ENCODE measurements around the gene MTTP.

Gene MTTP

DNA sequence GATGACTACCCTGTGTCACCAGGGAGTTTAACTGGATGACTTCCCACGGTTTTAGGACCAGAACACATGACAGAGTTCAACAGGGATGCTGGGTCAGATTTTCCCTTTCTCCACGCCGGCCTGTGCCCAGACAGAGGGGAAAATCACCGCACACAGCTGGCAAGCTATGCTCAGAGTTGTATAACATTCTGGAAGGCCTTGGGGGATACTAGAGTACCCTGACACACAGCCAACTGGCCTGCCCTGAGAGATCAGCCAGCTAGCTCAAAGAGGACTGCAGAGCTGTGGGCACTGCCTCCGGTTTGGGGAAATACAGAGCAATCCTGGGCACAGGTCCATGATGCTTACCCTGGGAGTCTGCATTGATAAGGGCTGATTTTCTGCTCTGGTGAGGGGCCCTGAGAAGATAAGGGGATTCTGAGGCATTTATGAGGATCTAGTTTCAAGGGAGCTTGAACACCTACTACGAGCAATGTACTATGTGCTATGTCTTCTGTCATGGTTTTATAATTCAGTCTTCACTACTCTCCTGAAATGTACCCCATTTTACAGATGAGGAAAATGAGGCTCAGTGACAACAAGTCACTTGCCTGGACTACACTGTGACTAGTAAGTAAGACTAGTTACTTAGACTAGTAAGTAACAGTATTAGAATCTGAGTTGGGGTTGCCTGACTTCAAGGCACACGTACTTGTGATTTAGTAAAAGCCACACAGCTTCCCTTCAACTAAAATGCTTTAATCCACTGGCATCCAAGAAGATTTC lies 68.3 kb downstream of the MTTP start:
- no peak for DNase-seq

DNA sequence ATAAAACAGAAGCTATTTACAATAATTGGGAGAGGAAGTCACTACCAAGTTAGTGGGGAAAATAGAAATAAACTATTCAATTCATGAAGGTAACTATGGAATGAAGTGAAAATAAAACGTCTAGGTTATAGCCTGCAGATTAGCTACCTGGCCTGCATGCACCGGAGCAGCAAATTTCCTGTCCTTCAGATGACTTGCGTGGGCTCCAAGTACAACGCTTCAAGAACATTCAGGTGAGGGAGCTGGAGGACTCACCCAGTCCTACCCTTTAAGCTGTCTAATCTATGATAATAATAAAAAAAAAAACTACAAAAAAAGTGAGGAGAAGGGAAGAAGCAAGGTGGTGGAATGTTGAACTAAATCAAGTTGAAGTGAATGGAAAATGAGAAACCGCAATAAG lies 69.8 kb downstream of the MTTP start:
- no peak for DNase-seq

DNA sequence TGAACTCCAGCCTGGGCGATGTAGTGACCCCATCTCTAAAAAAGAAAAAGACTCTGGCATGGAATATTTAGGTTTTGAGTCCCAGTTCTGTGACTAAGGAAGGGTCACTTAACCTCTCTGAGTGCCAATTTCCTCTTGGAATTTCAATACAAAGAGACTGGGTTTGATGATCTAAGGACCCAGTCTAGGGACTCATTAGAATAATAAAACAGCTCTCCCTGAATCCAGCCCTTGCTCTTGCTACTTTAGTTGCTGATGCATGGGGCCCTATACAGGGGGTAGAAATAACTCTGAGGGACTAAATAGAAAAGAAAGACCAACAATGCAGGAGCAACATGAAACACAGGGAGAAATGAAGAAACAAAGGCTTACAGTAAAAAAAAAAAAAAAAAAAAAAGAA lies 70.4 kb downstream of the MTTP start:
- DNase-seq: no peak

DNA sequence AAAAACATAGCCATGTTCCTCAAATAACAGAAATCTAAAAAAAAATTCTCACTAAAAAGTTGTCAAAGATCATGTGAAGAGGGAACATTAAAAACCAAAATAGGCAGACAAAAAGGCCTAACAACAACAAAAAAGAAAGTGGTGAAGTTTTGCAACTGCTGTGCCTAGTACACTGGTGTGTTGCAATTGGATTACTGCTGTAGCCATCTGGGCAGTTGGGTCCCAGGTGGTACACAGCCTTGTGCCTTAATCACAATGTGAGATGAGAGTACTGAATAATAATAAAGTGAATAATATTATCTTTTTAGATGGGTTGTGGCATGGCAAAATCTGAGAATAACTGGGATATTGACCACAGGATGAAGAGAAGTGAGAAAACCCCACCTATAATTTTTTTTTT lies 71.0 kb downstream of the MTTP start:
- DNase-seq: no peak

DNA sequence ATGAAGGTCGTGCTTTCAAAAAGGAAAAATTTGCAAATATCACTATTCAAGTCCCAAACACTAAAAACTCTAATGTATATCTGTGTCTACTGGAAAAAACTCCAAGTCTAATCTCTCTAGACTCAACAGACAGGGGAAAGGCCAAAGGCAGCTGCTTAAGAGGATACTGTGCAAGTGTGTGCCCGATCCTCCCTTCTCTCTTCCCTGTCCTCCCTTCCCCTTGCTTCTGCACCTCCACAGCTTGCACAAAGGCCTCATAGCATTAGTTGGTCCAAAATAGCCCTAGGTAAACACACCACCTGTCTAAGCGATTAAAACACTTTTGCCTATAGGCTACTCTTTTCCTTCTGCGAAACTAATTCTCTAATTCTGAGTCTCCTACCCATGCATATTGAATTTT lies 72.4 kb downstream of the MTTP start:
- no peak for DNase-seq

DNA sequence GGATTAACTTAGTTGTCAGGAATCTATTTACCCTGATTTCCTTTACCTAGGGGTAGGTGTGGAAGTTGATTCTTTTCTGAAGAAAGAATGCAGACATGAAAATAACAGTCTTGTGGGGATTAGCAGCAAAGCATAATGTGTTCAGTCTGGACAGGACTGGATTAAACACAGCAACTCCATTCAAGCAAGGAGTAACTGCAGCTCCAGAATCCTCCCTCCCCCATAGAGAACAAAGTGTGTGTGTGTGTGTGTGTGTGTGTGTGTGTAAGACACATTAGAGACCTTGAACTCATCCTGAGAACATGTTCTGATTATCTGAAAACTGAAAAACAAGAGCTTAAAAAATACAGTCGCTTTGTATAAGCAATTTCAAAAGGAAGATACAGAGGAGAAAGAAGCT lies 73.7 kb downstream of the MTTP start:
- DNase-seq: no peak

DNA sequence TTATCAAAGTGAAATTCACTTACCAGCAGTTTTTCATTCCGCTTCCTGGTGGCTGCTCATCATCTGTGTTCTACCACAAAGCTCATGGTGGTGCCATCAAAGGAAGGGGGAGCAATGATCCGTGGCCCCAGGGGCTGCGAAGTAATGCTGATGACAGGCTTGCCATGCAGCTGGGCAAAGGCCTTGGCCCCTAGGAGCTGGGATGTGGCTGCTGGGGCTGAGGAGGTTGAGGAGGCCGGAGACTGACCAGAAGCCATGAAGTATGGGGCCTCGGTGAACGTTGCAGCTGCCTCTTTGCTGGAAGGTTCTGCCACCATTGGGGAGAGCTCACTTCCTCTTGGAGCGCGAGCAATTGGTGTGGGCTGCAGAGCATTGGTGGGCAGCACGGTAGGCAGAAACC lies 74.6 kb downstream of the MTTP start:
- no peak for DNase-seq

DNA sequence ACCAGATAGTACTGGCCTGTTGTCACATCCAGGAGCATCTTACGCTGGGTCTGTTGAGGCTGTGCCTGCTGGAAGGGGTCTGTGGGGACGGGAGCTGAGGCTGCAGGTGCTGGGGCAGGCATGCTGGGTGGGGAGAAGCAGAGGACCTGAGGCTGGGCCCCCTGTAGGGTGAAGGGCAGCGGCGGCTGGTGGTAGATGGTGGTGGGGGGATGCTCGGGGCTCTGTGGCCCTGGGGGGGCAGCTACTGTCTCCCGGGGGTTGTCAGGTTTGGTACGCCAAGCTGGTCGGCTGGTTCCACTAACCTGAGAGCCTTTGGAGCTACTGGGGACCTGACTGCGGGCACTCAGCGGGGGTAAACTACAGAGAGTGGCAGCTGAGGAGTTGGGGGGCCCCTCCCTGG lies 75.2 kb downstream of the MTTP start:
- no peak for DNase-seq

DNA sequence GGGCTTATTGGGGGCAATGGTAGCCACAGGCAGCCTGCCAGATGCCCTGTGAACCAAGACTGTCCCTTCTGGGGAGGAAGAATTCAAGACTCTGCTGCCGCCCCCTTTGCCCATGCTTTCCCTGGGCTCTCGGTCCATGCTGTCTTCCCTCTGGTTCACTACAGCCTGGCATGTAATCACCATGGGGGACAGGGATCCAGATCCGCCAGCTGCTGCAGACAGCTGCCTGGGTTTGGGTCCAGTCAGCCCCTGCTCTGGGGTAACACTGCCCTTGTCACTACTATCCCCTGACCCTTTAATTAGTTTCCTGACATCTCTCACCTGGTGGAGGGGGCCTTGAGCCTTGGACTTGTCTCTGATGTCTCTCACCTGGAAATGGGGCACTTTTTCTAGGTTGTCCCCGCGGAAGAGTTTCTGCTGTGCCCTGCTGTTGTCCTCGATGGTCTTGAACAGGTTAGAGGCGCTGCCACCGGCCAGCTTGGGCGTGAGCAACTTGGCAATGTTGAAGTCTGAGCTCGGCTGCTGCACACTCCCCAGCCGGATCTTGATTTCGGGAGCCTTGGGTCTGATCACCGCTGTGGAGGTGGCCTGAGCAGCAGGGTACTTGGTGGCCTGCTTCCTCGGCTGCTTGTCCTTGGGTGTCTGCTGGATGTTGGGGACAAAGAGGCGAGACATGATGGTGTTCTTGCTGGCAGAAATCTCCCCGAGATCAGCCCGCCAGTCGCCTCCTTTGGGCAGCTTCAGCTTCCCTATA lies 76.6 kb downstream of the MTTP start:
- DNase-seq: no peak

DNA sequence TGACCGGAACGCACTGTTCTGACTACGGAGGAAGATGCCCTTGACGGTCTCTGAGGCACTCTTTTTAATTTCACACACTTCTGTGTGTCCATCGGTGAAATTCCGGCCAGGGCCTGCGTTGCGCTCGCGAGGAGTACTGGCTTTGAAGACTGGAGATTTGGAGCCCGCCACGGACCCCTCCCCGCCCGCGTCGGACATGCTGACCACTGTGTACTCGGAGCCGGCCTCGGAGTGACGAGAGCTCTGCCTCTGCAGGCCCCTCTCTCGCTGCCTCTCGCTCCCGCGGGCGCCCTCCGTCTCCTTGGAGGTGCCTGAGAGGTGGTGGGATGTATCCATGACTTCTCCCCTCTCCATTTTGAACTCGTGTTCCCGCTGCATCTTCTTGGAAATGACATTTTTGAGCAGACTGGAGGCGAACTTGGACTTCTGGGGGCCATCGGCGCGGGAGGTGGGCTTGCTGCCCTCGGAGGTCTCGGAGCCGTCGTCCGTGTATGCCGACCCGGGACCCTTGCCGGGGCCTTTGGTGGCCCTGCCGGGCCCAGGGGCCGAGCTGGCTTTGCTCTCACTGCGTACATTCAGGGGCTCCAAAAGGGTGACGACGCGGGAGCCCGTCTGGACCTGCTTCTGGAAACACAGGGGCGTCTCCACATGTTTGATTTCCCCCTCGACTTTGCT lies 77.3 kb downstream of the MTTP start:
- DNase-seq: no peak

DNA sequence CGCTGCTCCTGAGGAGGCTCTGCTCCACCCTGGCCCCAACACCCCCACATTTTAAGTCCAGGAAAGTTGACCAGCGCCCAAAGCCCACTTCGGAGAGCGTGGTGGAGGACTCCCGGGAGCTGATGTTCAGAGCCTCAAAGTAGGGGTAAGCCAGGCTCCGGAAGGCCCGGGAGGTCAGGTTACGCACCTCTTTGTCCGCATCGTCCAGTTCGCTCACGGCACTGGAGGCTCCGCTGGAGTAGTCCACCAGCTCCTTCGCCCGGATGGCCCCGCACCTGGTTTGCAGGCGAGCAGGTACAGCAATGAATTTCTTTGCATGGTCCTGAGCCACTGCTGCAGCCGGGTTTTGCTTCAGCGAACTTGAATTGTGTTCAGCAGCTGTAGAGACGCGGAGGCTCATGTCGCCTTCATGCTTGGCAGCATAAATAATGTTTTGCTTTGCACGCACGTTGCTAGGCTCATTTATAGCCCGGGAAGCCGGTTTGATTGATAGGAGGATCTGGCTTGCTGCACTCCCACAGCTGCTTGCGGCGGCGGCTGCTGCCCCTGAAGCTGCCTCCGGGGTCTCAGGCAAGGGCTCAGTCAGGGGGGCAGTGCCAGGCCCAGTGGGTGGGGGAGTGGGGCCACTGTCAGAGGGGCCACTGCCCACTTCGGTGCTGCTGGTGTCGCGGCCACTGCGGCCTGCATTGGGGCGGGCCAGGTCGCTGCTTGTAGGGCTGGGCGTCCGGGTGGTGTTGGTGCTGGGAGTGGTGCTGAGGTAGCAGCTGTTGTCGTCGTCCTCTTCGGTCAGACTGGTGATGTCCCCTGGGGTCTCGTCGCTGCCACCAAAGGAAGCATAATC lies 78.2 kb downstream of the MTTP start:
- no peak for DNase-seq

DNA sequence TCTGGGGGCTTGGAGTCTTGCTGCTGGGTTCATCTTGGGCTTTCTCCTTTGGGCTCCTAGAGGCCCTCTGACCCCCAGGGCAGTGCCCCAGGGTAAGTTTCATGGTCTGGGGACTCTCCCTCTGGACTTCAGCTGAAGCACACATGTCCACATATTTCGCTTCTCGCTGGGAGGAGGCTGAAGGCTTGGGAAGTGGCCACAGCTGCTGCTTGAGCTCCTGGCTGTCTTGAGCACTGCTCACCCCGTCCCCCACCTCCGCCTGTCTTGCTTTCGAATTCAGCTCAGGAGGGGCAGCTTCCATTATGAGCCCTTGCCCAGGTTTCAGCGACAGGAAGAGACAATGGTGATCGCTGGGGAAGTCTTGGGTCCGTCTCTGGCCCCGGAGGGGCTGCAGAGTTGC lies 79.3 kb downstream of the MTTP start:
- no peak for DNase-seq

DNA sequence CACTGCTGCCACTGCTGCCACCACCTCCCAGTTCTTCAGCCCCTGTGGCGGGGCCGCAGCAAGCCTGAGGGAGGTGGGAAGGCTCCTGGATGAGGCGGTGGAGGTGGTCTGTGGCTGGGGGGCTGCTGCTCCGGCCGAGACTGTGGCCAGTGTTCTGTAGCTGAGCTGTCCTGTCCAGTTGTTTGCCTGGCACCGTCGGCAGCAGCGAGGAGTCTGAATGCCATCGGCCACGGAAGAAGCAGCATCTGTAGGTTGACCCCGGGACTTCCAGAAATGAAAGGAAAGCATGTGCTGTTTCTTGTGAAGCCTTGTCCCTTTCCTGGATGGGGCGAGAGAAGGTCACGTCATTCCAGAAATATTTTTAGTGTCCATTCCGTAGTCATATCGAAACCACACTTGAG lies 79.7 kb downstream of the MTTP start:
- DNase-seq: no peak

DNA sequence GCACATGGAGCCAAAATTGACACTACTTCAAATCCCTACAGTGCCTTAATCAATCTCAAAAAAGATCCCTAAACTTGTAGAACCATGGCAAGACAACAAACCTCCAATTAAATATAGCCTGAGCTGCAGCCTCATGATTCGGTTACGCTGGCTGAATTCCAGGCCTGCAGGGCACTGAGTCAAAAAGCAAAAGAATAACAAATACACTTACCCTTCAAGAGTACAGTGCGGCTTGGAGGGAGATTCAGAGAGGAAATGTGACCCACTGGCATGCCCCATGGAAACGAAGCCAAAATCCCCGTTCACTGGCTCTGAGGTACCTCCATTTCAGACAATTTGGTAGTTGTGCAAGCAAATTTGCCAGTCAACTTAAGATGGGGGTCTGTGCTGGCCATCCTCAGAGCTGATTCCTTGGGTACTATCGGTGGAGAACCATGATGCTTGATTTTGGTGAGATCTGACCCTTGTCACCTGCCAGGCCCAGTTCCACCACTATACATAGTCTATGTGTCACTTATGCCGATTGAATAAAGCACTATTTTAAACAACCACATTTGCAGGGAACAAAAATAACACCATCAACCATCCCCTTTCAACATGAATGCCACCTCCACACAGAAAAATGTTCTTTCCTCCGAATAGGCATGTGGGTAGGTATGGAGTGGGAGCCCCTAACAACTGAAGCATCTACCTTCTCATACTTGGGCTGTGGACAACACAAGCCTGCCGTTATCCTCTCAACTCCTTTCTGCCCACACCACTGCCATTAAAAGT lies 80.9 kb downstream of the MTTP start:
- DNase-seq: peak; percentile 27

DNA sequence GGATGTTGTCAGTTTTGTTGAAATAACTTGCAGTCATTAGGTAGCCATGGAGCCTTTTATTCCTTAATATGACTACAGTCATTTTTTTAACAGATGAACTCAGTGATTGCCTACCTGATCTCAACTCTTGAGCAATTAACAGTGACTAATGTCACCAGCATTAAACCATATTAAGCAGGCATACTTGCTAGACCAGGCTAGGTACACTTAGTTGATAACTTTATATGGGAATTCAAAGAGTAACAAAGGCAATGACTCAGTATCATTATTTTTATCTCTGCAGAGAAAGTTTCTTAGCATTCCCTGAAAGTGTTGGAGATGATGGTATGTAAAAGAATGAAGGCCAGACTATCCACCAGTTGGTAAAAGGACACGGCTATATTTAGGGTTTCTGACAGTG lies 83.2 kb downstream of the MTTP start, which contains the start of gene C4orf54:
C4orf54 (minus strand) TSS at position 31 of the 400 bp plus-strand sequence. CDS start 3,180 bp downstream, outside the sequence.
- peak; percentile 12 for DNase-seq

DNA sequence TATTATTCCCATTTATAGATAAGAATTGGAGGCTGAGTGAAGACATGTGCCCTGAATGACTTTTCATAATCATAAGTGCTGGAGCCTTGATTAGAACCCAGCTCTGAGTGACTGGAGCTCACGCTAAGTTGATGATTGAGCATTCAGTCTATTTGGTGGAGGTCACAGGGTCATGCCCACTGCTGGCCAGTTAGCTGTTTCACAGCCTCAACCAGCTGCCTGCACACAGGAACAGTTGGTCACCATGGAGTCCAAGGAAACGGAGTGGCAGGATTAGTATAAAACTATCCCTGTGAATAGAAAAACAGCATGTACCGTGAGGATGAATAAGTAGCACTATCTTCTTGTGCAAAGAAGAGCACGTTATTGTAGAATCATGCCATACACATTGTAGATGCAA lies 84.0 kb downstream of the MTTP start:
- no peak for DNase-seq

DNA sequence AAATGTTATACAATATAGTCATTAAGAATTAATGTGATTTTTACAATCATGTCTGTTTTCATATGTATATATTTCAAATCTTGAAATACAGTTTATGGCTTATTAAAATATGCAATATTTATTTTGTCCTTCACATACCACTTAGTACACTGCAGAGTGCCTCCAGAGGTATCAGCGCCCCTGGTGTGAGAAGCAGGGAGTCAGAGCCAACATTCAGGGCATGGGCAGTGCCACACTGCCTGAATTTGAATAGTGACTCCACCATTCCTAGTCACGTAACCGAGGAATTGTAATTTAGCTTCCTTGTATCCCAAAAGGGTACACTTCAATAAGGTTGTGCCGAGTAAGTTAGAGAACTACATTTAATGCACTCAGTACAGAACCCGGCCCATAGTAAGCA lies 87.3 kb downstream of the MTTP start:
- no peak for DNase-seq

DNA sequence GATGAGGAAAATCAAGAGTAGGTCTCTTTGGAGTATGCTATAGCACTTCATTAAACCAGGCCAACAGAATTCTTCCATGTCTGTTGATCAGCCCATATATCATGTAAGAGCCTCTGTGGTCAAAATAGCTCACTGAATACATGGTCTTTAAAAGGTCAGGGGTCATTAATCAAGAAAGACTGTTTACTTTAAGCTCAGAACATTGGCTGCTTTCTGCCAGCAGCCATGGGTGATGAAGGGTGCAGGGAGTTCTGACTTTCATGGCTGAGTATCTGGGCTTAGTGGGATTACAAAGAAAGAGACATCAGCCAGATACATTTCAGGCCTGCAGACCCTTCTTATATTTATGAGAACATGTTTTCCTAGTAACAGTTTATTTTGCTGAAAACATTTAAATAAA lies 90.1 kb downstream of the MTTP start:
- peak; percentile 10 for DNase-seq

DNA sequence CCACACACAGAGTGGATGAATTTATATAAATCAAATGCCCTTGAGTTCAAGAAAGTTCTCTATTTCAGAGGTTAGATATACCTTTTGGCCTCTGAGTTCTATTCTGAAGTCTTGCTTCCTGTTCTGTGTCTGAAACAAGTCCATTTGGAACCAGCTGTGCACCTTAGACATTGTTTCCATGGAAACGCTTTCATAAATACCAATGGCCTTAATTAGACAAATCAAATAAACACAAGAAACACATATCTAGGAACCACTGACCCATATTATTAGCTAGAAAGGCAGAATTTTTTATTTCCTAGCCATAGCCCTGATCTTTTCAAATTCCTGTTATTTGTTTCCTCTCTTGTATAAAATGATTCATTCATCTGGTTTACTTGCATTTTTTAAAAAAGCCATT lies 91.4 kb downstream of the MTTP start:
- peak; percentile 9 for DNase-seq

DNA sequence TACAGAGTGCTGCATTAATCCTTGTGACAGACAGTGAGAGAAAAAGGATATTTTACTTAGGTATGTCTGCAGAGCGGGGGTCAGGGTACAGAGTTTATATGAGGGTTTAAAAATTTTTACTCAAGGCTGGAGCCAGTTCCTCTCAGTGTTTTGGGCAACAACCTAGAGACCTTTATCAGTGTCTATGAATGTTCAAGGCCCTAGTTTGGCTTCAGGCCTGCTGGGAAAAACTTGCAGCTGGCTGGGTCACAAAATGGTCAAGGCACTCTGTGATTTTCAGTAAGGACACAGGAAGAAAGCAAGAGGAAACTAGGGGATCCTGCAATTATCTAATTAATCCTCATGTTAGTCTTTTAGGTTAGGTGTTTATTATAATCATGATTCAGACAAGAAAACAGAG lies 93.8 kb downstream of the MTTP start:
- no peak for DNase-seq

DNA sequence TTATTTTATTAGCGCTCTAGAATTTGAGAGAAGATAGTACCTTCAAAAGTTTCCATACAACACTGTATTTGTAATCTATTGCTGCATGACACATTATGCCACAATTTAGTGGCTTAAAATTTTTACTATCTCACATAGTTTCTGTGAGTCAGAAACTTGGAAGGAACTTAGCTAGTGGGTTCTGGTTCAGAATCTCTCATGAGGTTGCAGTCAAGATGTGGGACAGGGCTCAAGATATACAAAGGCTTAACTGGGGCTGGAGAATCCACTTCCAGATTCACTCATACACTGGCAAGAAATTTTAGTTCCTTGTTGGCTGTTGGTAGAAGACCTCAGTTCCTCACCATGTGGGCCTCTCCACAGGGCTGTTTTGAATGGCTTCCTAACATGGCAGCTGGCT lies 94.5 kb downstream of the MTTP start:
- DNase-seq: no peak

DNA sequence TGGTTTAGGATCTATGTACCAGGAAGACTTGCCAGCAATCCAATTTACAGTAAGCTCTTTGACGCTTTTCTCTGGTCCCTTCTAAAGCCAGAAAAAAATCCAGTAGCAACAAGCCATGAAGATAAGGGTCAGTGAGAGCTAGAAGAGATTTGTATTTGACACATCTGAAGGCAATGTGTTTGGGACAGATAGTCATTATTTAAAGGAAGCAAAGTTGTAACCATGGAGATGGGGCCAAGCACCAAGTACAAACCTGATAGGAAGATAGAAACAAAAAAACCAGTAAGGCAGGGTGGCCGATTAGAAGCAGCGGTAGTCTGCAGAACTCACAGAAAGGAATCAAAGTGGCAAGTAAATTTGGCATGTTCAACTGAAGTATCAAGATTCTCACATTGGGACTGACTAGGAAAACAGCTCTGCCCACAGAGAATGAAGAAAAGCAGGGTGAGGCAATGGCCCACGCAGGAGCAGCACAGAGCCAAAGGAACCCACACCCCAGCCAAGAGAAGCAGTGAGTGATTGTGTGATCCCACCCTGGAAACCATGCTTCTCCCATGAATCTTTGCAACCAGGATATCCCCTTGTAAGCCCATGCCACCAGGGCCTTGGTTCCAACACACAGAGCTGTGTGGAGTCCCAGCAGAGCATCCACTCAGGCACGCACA lies 95.9 kb downstream of the MTTP start:
- DNase-seq: no peak

Measured in kidney glomerular epithelial cell (primary cell).